Heart left ventricle (tissue), 13 donors: ENCODE data around the gene LUZP2.

Source experiments
- CTCF ChIP-seq, 12 donors: fragments of 200-600 bp; sonication (generic) in 4 of 12; IDR thresholded peaks; one replicate each; pipeline versions ENCODE4 v1.5.0 to v1.8.0; 2018 to 2022; ENCODE audit warnings: antibody characterized with exemption in 12 of 12, mild to moderate bottlenecking in 5 of 12
- POLR2A ChIP-seq, 2 donors: fragments of 450-650 bp; IDR thresholded peaks; one replicate each; pipeline ENCODE4 v1.6.1; 2017; ENCODE audit warnings: antibody characterized with exemption in 2 of 2, mild to moderate bottlenecking in 2 of 2, moderate library complexity in 2 of 2
- donor health status: ischemic (EF 13 %, LVEDD 7.1; RV severe dilation, severe dysfunction).
- donor health status: DM: no; HTN: yes; CAD: no.
- donor health status: DM: no; HTN: no; CAD: no.
- donor health status: ischemic (EF 25% LVEDD 6.9; RV normal size, moderate dysfunction).
- donor health status: ischemic (EF 25% LVEDD 5.7; RV mildly dilated, moderate dysfunction).
- donor health status: ischemic (EF 35%, LVEDD 5.7; RV mildly dilated, moderate dysfunction).
- donor health status: nonischemic (EF 11% LVEDD 7.7; RV severe dilation, severe dysfunction).
- donor health status: DM: yes; HTN: yes; CAD: no.
- donor health status: PGD.
- donor health status: ischemic (EF 29% LVEDD 5.4; RV normal size, mild dysfunction).
- donor health status: nonischemic (EF 23%, LVEDD 6.1; RV moderate dilation, normal function).

- TF ChIP-seq POLR2A (IDR thresholded peaks at IDR 0.05) (no peak), CTCF (IDR thresholded peaks at IDR 0.05) (no peak)
Observed at GRCh38 chr11:24739637-24740036, 242.8 kb downstream of the LUZP2 start.
